ENCODE data around the gene FAM184B.

Gene FAM184B

DNA sequence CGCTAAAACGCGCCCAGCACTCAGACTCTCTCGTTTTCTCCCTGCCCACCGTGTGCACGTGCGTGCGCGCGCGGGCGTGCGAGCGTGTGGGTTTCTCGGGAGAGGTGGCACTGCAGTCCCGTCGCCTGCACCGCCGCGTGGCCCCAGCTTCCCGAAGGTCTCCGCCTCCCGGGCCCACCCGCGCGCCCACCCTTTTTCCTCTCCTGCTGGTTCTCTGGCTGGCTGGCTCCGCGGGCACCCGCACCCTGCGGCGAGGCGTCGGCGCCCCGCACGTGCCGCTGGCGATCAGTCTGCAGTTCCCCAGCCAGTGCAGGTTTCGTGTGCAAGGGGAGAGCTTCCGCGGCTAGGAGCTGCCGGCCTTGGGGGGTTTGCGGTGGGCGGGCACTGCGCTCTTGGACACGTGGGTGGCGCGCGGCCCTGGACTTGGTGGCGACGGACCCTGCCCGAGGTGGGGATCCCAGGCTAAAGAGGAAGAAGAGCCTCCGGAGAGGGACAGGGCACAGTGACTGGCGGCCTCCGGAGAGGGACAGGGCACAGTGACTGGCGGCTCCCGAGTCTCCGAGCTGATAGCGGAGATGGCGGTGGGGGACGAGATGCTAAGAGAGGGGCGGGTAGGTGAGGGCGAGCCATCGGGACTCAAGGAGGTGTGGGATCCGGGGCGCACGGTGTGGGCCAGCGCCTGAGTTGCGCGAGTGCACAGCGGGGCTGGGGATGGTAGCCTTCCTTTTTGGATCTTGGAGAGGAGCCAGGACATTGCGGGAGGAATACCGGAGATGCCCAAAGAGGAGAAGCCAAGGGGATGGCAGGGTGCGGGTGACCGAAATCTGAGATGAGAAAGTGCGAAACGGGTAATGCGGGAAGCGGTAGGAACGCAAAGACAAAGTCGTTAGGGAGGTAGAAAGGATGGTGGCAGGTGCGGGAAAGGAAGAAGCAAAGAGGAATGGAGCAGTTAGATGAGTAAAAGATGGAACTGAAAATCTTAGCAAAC, at the start of gene FAM184B:
FAM184B (minus strand) TSS at position 322 of the 988 bp plus-strand sequence. CDS start 322 bp downstream, outside the sequence.
- DNase-seq = peak; percentile 4 to 10
- H3K4me3 Mint-ChIP-seq = peak within 1 kb of the TSS; percentile 17 to 82

GRCh38 chr4:17823871-17824669, 42.6 kb upstream of the FAM184B start:
- Mint-ChIP-seq H3K4me3 (no peak overlapping the region), H3K27ac (no peak overlapping the region), H3K9me3 (no peaks in the 10 kb centered on the region), H3K27me3 (no peaks in the 10 kb centered on the region), H3K4me1 (no peaks in the 10 kb centered on the region)
- DNase-seq = no peak
- ATAC-seq = no peak

More for the DNA sequence above, at the start of gene FAM184B:
- Mint-ChIP-seq H3K27me3 (peaks cover 49% of the 10 kb centered on the region), H3K27ac (no peak within 1 kb of the TSS), H3K4me1 (peaks cover 32% of the 10 kb centered on the region), H3K9me3 (no peaks in the 10 kb centered on the region)
- ATAC-seq = peak; percentile 75

DNA sequence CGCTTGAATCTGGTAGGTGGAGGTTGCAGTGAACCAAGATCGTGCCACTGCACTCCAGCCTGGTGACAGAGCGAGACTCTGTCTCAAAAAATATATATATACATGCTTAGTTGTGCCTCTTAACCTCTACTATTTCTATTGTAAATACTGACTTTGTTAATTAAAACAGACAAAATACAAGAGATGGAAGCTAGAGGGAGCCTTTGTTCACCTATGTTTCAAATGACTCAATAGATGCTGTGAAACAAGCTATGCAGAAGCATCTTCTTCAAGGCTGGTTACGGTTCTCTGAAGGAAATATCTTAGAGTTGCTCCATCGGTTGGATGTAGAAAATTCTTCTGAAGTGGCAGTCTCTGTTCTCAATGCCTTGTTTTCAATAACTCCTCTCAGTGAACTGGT, 35.6 kb upstream of the FAM184B start:
- no peak for DNase-seq
- Mint-ChIP-seq H3K4me3 (no peak overlapping the region), H3K9me3 (no peaks in the 10 kb centered on the region), H3K4me1 (peaks cover 20% of the 10 kb centered on the region), H3K27me3 (no peaks in the 10 kb centered on the region), H3K27ac (no peak overlapping the region)
- ATAC-seq = peak; percentile 63

DNA sequence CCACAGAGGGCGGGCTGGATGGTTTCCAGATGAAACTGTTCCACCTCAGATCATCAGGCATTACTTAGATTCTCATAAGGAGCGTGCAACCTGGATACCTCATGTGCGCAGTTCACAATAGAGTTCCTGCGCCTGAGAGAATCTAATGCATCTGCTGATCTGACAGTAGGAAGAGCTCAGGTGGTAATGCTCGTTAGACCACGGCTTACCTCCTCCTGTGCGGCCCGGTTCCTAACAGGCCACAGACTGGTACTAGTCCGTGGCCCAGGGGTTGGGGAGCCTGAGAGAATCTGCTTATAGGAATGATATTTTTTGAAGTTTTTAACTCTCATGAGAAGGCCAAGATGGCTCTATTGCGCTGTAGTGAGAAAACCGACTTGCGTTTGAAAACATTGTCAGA, 34.7 kb upstream of the FAM184B start:
- Mint-ChIP-seq H3K27ac (no peak overlapping the region), H3K9me3 (no peaks in the 10 kb centered on the region), H3K27me3 (no peaks in the 10 kb centered on the region), H3K4me3 (no peak overlapping the region), H3K4me1 (peaks cover 24% of the 10 kb centered on the region)
- no peak for DNase-seq
- ATAC-seq = no peak

GRCh38 chr4:17814140-17814539, 32.7 kb upstream of the FAM184B start:
- DNase-seq (no peak), ATAC-seq (no peak)
- Mint-ChIP-seq H3K9me3 (no peaks in the 10 kb centered on the region), H3K4me3 (no peak overlapping the region), H3K27ac (no peak overlapping the region), H3K27me3 (no peaks in the 10 kb centered on the region), H3K4me1 (peaks cover 24% of the 10 kb centered on the region)

- DNase-seq (no peak), ATAC-seq (no peak)
- Mint-ChIP-seq H3K9me3 (no peaks in the 10 kb centered on the region), H3K27me3 (no peaks in the 10 kb centered on the region), H3K4me3 (peak overlapping the region; percentile 8 to 94), H3K27ac (no peak overlapping the region), H3K4me1 (peaks cover 33% of the 10 kb centered on the region)
Measured at GRCh38 chr4:17812801-17813200, 31.4 kb upstream of the FAM184B start.

- H3K27me3 Mint-ChIP-seq = no peaks in the 10 kb centered on the region
- ATAC-seq = no peak
- peaks cover 35% of the 10 kb centered on the region for H3K4me1 Mint-ChIP-seq
- DNase-seq = no peak
- peak overlapping the region; percentile 94 to 98 for H3K27ac Mint-ChIP-seq
- no peaks in the 10 kb centered on the region for H3K9me3 Mint-ChIP-seq
- H3K4me3 Mint-ChIP-seq = peak overlapping the region; percentile 90 to 94
Measured at GRCh38 chr4:17812125-17812524, 30.7 kb upstream of the FAM184B start.

DNA sequence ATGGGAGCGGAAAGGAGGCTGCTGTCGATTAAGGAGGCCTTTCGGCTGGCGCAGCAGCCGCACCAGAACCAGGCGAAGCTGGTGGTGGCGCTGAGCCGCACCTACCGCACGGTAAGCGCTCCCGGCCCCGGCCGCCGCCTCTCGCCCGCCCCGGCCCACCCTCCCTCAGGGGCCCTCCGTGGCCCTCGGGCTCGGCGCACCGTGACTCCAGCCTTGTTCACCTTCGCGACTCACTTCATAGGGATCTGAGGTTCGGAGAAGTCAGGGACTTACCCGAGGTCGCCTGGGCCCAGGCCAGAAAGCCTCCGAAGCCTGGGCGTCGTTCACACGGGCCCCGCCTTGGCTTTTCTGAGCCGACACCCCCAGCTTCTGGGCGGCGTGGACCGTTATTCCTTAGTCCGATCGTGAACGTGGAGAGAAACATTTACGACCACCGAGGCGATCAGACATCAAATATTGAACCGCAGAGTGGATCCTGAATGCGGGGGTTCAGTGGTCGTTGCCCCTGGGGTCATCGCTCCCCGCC, 29.7 kb upstream of the FAM184B start:
- no peaks in the 10 kb centered on the region for H3K9me3 Mint-ChIP-seq
- ATAC-seq = peak; percentile 47
- H3K27me3 Mint-ChIP-seq = no peaks in the 10 kb centered on the region
- H3K4me1 Mint-ChIP-seq = peaks cover 41% of the 10 kb centered on the region
- DNase-seq = no peak
- H3K4me3 Mint-ChIP-seq = peak overlapping the region; percentile 90 to 94
- H3K27ac Mint-ChIP-seq = peak overlapping the region; percentile 98 to 99

DNA sequence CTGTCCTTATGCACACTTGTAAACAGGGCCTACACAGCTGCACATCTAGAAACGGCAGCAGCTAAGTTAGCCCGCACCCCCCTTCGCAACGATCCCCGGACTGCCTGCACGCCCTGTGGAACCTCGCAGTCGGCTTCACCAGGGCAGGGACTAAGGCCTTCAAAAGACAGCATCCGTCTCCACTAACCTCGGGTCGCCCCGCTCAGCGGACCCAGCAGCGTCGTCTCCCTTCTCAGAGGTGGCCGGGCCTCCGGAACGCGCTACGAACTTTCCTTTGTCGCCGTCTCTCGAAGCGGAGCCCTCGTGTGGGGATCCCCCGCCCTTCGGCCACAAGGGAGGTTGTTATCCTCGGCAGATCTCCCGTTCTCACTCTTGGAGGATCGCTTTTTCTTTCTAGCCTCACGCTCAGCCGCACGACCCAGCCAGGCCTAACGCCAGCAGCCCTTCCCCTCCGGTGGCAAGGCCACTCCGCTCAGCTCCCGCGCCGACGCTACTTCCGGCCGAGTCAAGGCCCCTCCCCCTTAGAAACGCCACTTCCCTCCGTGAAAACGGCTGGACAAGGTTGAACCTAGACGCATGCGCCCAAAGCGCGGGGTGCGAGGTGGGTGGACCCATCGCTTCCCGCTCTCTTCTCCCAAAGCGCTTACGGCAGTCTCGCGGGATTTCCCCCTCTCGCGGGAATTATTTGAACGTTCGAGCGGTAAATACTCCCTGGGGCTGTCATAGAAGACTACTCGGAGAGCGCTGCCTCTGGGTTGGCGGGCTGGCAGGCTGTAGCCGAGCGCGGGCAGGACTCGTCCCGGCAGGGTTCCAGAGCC, 29.0 kb upstream of the FAM184B start, which contains the start of the genes DCAF16 and NCAPG:
DCAF16 (minus strand) TSS at position 498 of the 818 bp plus-strand sequence. CDS start 6,616 bp downstream, outside the sequence.
NCAPG (plus strand) TSS at position 720 of the 818 bp plus-strand sequence. CDS start 99 bp downstream, outside the sequence.
- Mint-ChIP-seq H3K4me1 (peaks cover 46% of the 10 kb centered on the region), H3K27me3 (no peaks in the 10 kb centered on the region), H3K4me3 (peak within 1 kb of the TSS; percentile 90 to 94), H3K9me3 (no peaks in the 10 kb centered on the region), H3K27ac (peak within 1 kb of the TSS; percentile 98 to 99)
- ATAC-seq (peak; percentile 95), DNase-seq (peak; percentile 99)

DNA sequence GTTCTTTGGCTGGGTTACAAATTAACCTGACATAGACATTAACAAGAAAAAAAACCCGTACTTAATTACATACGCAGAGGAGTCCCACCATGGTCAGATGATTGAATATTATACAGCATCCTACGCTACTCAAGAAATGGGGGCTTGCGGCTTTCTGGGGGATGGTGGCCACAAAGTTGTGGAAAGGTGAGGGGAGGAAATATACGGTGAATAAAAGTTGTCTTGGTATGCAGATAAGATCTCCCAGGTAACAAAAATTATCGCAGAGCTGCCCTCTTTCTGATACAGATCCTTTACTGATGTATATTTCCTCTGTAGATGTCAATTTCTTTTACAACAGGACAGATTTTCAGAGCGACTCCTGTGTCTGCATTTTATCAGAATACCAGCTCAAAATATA, 28.2 kb upstream of the FAM184B start:
- H3K4me3 Mint-ChIP-seq = peak overlapping the region; percentile 90 to 94
- peaks cover 46% of the 10 kb centered on the region for H3K4me1 Mint-ChIP-seq
- ATAC-seq = no peak
- H3K27ac Mint-ChIP-seq = peak overlapping the region; percentile 98 to 99
- no peaks in the 10 kb centered on the region for H3K27me3 Mint-ChIP-seq
- DNase-seq = no peak
- no peaks in the 10 kb centered on the region for H3K9me3 Mint-ChIP-seq

DNA sequence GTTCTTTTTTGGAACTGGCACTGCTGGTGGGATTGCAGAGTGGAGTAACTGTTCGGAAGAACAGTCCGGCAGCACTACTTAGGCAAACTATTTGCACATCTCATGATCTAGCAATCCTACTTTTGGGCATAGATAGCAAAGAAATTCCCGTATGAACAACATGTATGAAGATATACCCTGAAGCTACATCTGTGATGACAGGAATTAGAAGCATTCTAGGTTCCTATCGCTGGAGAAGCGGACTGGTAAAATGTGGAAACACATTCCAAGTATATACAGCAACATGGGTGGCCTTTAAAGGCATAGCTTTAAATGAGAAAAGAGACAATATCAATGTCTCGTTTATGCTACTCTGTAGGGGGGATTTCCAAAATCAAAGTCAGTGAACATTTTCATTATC, 26.0 kb upstream of the FAM184B start:
- DNase-seq (no peak), ATAC-seq (no peak)
- no peaks in the 10 kb centered on the region for H3K9me3 Mint-ChIP-seq
- H3K4me1 Mint-ChIP-seq = peaks cover 47% of the 10 kb centered on the region
- no peak overlapping the region for H3K27ac Mint-ChIP-seq
- H3K27me3 Mint-ChIP-seq = no peaks in the 10 kb centered on the region
- H3K4me3 Mint-ChIP-seq = peak overlapping the region; percentile 53 to 94

DNA sequence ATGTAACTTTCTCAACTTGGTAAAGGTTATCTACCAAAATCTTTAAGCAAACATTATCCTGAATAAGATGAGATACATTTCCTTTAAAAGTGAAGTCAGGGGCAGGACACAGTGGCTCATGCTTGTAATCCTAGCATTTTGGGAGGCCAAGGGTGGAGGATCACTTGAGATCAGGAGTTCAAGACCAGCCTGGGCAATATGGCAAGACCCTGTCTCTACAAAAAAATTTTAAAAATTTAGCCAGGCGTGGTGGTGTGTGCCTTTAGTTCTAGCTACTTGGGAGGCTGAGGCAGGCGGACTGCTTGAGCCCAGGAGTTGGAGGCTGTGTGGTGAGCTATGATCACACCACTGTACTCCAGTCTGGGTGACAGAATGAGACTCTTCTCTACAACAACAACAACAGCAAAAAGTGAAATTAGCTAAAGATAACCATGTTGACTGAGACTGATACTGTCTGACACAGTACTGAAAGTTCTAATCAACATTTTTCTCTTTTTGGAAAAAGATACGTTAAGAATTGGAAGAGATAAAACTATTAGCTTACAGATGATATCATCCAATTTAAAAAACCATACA, 24.2 kb upstream of the FAM184B start:
- ATAC-seq (no peak), DNase-seq (no peak)
- Mint-ChIP-seq H3K4me1 (peaks cover 38% of the 10 kb centered on the region), H3K27ac (peak overlapping the region; percentile 33 to 71), H3K27me3 (no peaks in the 10 kb centered on the region), H3K4me3 (peak overlapping the region in 1 of 2 donors; percentile 29), H3K9me3 (no peaks in the 10 kb centered on the region)

GRCh38 chr4:17797808-17798207, 16.4 kb upstream of the FAM184B start:
- H3K4me1 Mint-ChIP-seq = no peaks in the 10 kb centered on the region
- DNase-seq (no peak), ATAC-seq (no peak)
- no peak overlapping the region for H3K27ac Mint-ChIP-seq
- H3K9me3 Mint-ChIP-seq = no peaks in the 10 kb centered on the region
- no peak overlapping the region for H3K4me3 Mint-ChIP-seq
- no peaks in the 10 kb centered on the region for H3K27me3 Mint-ChIP-seq

DNA sequence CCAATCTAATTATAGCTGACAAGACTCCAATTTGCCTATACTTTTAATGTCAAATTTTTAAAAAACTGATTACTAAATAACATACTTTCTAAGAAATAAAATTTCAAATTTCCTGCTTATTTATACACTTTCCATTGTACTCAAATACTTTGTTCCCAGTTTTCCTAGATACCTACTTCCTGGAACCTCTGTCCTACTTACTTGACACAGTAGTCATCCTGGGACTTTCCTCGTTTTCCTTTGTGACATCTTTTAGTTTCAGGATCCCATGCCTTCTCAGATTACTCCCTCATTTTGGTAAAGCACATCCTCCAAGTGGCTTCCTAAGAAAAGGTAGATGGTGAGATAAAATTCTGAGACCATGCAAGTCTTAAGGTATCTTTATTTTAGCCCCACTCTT, 13.3 kb upstream of the FAM184B start:
- Mint-ChIP-seq H3K27me3 (no peaks in the 10 kb centered on the region), H3K27ac (no peak overlapping the region), H3K4me3 (no peak overlapping the region), H3K9me3 (no peaks in the 10 kb centered on the region), H3K4me1 (no peaks in the 10 kb centered on the region)
- no peak for ATAC-seq
- DNase-seq = no peak

All from stimulated activated naive CD8-positive, alpha-beta T cell treated with anti-CD3 and anti-CD28 coated beads, Interleukin-15, amount 100 ng/mL, for 72 hours (primary cell).